Keratinocyte (primary cell): ENCODE results near the gene ZNF76.

ENCODE experiments used
- CTCF ChIP-seq, 3 experiments: IDR thresholded peaks in 1 of 3; conservative IDR thresholded peaks in 1 of 3; optimal IDR thresholded peaks in 1 of 3; 2 replicates in 2 of 3; 3 replicates in 1 of 3; pipeline versions ENCODE3 to v1.5.1; 2011; ENCODE audit warnings: low read length in 3 of 3, mild to moderate bottlenecking in 3 of 3, moderate library complexity in 2 of 3, control low read depth in 1 of 3, inconsistent platforms in 1 of 3; ENCODE audit not compliant: insufficient read depth in 2 of 3; ENCODE audit errors: extremely low read depth in 1 of 3
- EZH2 ChIP-seq: IDR thresholded peaks from one replicate; pipeline ENCODE4 v1.6.1; 2012; ENCODE audit warnings: inconsistent platforms, mild to moderate bottlenecking, low read length, moderate library complexity

DNA sequence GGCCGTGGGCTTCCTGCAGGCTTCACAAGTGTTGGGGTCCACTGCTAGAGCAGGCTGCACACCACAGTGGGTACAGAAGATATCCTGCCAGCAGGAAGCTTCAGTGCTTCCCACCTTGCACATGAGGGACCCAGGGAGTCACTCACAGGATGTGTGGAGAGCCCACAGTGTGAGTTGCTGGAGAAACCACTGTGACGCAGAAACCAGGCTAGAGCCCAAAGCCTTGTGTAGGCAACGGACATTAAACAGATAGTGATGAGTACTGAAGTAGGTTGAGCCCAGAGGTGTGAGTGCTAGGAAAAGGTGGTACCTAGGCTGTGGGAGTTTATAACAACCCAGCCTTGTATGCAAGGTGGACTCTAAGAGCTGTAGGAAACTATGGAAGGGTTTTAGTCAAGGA lies 19.2 kb downstream of the ZNF76 start:
- TF ChIP-seq CTCF (optimal IDR thresholded peaks at IDR 0.05 in 1 of 3, IDR thresholded peaks at IDR 0.05 in 1 of 3, conservative IDR thresholded peaks at IDR 0.05 in 1 of 3; ENCODE audit: extremely low read depth in 1 of 3, insufficient read depth in 2 of 3, low read length in 3 of 3) (no peak), EZH2 (no peak)
